ENCODE results near the gene SMPDL3A.

SMPDL3A gene

GRCh38 chr6:122778985-122779661, 9.9 kb upstream of the SMPDL3A start:
- DNase-seq = no peak

DNA sequence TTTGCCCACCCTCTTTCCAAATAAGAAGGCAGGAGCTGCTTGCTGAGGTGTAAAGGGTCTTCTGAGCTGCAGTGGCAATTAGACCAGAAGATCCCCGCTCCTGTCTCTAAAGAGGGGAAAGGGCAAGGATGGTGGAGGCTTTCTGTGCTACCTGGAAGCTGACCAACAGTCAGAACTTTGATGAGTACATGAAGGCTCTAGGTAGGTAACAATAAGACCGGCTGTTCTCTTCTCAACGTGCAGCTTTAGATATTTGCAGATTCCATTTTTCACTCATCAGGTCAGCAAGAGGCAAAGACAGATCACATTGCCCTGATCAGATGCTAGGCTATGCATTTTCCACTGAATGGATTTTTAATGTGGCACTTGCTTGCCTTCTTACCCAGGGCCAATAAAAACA, 9.4 kb upstream of the SMPDL3A start, which contains the start of gene FABP7:
FABP7 (plus strand) TSS at position 50 of the 400 bp plus-strand sequence; CDS start at position 129, 79 bp downstream.
- DNase-seq = no peak

DNA sequence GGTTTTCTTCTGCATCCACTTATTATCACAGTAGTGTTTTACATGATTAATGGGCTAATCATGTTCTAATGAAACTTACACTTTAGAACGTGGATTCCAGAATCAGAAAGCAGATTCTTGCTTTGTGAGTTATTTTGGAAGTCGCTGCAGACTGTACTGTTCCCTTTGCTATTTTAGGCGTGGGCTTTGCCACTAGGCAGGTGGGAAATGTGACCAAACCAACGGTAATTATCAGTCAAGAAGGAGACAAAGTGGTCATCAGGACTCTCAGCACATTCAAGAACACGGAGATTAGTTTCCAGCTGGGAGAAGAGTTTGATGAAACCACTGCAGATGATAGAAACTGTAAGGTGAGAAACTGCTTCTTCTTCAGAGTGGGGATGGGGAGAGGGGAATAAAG, 8.9 kb upstream of the SMPDL3A start:
- DNase-seq = no peak

GRCh38 chr6:122781716-122782115, 7.3 kb upstream of the SMPDL3A start:
- DNase-seq = no peak

GRCh38 chr6:122783401-122783800, 5.7 kb upstream of the SMPDL3A start:
- no peak for DNase-seq

DNA sequence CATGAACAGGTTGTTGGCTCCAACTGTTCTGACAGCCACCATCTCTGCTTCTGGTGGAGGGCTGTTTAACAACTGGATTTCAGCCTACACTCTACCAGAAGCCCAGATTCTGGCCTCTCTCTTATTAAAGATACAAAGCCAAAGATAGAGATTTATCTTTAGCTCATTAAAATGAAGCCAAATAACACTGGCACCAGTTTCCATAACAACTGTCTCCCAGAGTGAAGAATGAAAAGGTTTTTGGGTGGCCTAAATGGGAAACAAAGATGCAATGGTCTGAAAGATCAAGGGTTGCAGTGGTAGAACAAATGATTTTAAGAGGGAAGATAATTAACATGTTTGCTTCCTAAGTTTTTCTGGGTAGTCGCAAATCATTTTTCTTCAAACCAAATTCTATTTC, 3.2 kb upstream of the SMPDL3A start:
- no peak for DNase-seq

DNA sequence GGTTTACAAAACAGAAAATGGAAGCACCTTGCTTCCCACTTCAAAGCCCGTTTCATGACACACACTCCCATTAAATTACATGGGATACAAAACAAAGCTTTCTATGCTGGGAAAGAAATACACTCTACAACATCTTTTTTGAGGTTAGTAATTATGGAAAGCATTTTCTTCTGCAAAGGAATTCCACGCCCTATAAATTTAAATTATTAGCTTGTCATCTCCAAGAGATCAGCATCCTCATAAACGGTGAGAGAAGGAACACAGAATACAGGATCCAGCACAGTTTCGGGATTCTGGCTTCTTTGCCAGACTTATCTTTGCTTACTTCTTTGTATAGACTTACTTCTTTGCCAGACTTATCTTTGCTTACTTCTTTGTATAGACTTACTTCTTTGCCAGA, 1.3 kb upstream of the SMPDL3A start:
- DNase-seq = no peak

DNA sequence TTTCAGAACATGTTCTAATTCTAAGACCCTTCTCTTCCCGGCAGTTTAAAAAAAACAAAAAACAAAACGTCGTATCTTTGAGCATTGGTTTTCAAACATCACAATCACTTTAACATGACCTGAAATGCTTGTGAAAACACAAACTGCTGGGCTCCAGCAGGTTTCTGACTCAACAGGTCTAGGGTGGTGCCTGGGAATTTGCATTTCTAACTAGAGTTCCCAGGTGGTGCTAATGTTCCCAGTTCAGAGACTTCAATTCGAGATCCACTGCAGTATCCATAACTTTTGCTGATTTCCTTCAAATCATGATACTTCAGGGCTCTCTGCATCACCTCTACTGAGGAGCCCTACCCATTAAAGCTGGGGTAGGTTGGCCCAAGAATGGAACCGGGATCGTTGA, 850 bp upstream of the SMPDL3A start:
- DNase-seq = no peak

DNA sequence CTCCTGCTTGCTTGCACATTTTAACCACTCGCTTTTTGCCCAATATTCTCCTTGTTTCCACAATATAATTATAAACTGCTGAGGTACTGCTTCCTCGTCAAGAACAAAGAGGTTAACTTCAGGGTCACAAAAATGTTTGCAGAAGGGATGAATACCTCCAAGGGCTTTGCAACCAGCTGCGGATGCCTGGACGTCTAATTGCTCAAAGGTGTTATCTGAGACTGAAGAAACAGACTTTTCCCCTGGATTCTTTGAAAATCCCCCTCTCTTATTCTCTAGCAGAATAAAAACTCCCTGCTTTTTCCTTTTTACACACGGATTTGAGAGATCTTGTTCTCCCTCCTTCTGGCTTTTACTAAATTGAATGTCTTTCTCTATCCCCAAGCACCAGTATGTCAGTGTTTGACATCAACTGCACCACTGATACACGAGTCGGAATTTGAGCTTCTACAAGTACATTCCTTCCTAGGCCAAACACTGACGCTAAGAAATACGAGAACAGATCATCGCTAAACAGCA, 336 bp upstream of the SMPDL3A start:
- DNase-seq = no peak

- no peak for DNase-seq
These were observed 967 bp downstream of the SMPDL3A start for GRCh38 chr6:122790028-122790422.

- no peak for DNase-seq
These were observed 1.6 kb downstream of the SMPDL3A start for GRCh38 chr6:122790423-122791309.

GRCh38 chr6:122791310-122791679, 2.2 kb downstream of the SMPDL3A start:
- DNase-seq = no peak

DNA sequence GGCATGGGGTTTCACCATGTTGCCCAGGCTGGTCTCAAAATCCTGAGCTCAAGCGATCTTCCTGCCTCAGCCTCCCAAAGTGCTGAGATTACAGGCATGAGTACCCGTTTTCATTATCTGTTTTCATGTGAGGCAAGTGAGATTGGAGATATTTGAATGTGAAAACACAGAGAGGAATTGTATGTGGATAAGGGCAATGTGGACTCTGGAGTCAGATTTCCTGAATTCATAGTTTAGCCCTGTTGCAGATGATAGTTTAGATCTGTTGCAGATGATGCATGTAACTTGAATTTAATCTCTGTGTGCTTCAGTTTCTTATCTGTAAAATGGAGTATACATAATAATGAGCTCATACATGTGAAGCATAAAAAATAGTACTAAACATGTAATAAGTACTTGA, 3.7 kb downstream of the SMPDL3A start:
- no peak for DNase-seq

GRCh38 chr6:122797537-122797936, 8.5 kb downstream of the SMPDL3A start:
- DNase-seq = no peak

DNA sequence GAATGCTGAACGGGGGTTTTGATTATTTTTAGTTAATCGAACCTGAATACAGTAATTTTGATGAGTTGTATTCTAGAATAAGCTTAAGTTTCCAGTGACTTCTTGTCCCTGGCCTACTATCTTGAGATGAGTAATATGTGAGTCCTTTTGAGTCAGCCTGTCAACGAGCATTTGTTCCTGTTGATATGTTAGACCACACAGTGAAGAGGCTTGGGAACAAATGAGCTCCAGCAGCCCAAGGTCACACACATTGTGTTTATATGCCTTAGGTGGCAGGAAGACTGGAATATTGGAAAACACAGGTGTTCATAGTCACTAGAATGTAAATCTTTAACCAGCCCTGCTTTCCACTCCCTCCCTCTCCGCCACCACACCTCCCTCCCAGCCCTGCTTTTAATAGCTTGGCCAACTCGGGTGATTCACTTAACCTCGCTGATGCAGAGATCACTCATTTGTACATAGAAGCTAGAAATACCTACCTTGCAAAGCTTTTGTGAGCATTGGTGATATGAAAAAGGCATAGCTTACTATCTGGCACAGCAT, 9.1 kb downstream of the SMPDL3A start:
- peak in 1 of 5 donors; percentile 53 for DNase-seq

- no peak for DNase-seq
These were observed 10.2 kb downstream of the SMPDL3A start for GRCh38 chr6:122799140-122799745.

- no peak for DNase-seq
These were observed 11.0 kb downstream of the SMPDL3A start for GRCh38 chr6:122799916-122800686.

DNA sequence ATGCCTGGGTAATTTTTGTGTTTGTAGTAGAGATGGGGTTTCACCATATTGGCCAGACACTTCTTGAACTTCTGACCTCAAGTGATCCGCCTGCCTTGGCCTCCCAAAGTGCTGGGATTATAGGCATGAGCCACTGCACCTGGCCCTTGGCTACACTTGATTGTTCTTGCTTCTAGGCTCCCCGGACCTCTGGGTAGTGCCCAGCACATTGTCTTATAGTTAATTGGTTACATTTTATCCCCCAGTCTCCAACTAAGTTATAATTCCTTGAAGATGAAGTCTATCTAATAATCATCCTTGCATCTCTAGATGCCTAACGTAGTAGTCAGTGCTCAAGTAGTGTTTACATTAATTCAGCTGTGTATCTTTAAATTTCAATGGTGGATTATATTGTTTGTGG, 11.8 kb downstream of the SMPDL3A start:
- no peak for DNase-seq

DNA sequence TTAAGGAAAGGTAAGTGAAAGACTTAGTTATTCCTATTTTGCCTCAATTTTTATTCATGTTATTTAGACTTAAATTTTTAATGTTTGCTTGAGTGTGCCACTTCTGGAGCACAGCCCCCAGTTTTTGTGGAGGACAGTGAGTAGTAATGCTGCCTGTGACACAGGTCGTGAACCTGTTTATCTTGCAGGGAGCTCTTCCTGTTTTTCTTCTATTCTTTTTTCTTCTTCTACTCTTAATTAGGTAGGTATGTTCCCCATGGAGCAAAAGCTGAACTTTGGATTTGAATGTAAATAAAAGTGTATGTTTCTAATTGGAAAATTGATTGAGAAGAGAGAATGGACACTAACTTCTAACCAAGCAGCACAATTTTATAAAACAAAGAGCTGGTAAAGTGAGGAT, 12.3 kb downstream of the SMPDL3A start:
- DNase-seq = no peak

DNA sequence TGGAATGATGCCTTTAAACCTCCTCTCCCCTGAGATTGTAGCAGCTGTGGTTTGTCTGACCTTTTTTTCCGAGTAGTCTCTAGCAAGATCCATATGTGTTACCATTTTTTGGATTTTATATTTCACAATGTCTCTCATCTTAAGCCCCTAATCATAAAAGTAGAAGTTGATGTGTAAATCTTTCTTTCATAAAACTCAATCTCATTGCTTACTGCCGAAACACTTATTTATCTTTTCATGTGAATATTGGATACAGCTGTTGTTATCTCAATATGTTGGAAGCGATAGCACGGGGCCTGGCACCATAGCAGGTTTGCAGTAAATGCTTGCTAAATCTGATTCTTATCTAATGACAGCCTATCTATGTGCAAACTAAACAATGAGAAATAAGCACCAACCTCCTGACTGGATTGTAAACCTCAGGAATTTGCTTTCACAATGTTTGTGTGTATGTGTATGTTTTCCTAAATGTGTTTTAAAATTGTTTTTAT, 14.2 kb downstream of the SMPDL3A start:
- DNase-seq = no peak

GRCh38 chr6:122804962-122805485, 16.0 kb downstream of the SMPDL3A start:
- no peak for DNase-seq

DNA sequence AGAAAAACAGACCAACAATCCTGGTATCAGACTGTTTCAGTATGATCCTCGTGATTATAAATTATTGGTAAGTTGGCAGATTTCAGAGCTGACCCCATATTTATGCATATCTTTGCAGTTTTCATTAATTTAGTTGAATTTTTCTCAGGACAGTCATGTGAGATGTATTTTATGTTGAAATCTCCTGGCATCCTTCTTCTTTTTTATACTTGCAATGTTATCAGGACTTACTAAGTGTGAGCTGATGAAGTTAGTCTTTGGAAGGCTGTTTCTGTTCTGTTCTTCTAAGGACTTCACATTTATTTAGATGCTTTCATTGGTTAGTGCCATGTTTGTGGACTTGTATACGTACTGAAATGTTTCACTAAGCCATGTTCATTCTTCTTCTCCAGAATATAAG, 17.2 kb downstream of the SMPDL3A start:
- no peak for DNase-seq
